ENCODE results near the gene PALM.
"Not testable (repeated sequence)": the region's sequence is repeated elsewhere in the genome, so short reads cannot be mapped to it uniquely, and the experiment has no call there.

PALM gene

DNA sequence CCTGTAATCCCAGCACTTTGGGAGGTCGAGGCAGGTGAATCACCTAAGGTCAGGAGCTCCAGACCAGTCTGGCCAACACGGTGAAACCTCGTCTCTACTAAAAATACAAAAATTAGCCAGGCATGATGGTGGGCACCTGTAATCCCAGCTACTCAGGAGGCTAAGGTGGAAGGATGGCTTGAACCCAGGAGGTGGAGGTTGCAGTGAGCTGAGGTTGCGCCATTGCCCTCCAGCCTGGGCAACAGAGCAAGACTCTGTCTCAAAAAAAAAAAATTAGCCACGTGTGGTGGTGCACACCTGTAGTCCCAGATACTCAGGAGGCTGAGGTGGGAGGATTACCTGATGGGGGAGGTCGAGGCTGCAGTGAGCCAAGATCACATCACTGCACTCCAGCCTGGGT lies 5.9 kb upstream of the PALM start:
- H3K27ac ChIP-seq; DNase-seq (ENCODE audit: low read depth, low spot score): not testable (repeated sequence)

DNA sequence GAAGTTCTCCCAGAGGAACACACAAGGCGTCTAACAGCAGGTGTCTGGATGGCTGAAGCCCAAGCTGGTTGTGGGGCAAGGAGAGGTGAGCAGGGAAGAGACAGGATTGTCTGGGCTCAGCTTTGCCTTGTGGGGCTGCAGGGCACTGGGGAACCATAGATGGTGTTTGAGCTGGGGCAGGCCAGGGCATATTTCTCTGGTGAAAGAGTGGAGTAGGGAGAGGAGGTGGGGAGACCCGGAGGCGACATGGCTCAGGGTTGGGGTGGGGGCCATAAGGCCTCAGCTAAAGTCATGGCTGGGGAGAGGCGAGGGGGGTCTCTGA lies 5.4 kb upstream of the PALM start:
- no peak overlapping the region for H3K27ac ChIP-seq
- no peak for DNase-seq (ENCODE audit: low read depth, low spot score)

DNA sequence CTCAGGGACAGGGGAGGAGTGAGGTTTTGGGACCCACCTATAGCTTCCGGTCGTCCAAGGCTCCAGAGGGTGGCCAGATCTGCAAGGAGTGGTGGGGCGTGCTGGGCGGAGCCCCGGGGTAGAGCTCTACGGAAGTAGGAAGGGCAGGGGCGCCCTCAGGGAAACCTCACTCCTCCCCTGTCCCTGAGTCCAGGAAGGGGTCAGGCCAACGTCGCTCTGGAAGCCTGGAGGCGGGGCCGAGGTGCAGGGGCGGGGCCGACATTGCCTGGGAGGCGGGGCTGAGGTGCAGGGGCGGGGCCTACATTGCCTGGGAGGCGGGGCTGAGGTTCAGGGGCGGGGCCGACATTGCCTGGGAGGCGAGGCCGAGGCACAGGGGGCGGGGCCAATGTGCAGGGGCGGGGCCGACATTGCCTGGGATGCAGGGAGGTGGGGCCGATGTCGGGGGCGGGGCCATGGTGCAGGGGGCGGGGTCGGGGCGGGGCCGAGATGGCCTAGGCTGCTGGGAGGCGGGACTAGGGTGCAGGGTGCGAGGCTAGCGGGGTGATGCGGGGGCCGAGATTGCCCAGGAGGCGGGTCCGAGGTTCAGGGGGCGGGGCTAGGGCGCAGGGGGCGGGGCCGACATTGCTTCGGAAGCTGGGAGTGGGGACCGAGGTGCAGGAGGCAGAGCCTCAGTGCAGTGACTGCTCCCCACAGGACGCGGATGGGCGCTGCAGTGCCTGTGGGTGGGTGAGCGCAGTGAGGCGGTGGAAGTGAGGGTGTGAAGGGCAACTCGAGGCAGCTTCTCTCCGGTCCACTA lies 4.9 kb upstream of the PALM start:
- DNase-seq (ENCODE audit: low read depth, low spot score): no peak
- H3K27ac ChIP-seq: no peak overlapping the region

- DNase-seq (ENCODE audit: low read depth, low spot score): no peak
- H3K27ac ChIP-seq: no peak overlapping the region
Observed at GRCh38 chr19:704447-704741, 4.3 kb upstream of the PALM start.

- no peak overlapping the region for H3K27ac ChIP-seq
Observed at GRCh38 chr19:709196-709964, 645 bp downstream of the PALM start.

DNA sequence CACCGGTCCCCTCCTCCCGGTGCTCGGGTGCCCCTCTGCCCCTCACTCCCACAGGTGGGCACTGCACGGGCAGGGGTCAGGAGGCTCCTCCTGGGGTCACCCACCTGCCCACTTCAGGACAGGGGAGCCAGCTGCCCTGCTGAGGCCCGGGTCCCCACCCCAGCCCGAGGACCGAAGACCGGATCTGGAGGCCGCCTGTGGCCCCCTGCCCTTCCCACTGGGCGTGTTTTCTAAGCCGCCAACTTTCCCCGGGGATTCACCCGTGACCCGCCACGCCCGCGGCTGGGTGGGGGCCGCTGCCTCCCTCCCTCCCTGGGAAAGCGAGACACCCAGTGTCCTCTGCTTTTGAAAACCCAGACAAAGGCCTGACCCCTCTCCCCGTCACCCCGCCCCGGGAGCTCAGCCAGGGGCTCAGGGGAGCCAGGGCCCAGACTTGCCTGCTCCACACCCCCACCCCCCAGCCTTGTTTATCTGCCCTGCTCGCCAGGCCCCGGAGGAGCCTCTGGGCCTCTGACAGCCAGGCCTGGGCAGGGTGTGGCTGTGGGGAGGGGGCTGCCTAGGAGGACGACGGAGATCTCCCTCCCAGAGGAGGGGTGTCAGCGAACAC lies 1.3 kb downstream of the PALM start:
- DNase-seq (ENCODE audit: low read depth, low spot score): no peak
- no peak overlapping the region for H3K27ac ChIP-seq

More at GRCh38 chr19:709196-709964, 645 bp downstream of the PALM start:
- no peak for DNase-seq (ENCODE audit: low read depth, low spot score)

- no peak for DNase-seq (ENCODE audit: low read depth, low spot score)
- H3K27ac ChIP-seq: no peak overlapping the region
Observed at GRCh38 chr19:710767-711166, 2.0 kb downstream of the PALM start.

GRCh38 chr19:711254-711653 lies 2.5 kb downstream of the PALM start:
- DNase-seq (ENCODE audit: low read depth, low spot score): no peak
- no peak overlapping the region for H3K27ac ChIP-seq

DNA sequence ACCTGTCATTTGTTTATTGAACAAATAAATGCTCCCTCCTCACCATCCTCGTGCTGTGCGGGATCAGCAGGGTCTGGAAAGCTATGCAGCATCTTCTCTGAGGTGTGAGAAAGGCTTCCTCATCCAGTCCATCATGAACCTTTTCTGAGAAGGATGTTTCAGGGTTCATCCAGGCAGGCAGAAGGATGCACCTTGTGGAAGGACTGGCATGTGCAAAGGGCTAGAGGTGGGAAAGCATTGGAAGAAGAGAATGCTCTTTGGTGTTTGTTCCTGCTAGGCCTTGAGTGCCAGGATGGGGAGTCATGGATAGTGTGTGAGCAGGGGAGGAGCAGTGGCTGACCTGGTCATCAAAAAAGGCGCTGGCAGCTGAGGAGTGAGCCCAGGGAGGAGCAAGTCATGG lies 6.6 kb downstream of the PALM start:
- no peak for DNase-seq (ENCODE audit: low read depth, low spot score)
- no peak overlapping the region for H3K27ac ChIP-seq

DNA sequence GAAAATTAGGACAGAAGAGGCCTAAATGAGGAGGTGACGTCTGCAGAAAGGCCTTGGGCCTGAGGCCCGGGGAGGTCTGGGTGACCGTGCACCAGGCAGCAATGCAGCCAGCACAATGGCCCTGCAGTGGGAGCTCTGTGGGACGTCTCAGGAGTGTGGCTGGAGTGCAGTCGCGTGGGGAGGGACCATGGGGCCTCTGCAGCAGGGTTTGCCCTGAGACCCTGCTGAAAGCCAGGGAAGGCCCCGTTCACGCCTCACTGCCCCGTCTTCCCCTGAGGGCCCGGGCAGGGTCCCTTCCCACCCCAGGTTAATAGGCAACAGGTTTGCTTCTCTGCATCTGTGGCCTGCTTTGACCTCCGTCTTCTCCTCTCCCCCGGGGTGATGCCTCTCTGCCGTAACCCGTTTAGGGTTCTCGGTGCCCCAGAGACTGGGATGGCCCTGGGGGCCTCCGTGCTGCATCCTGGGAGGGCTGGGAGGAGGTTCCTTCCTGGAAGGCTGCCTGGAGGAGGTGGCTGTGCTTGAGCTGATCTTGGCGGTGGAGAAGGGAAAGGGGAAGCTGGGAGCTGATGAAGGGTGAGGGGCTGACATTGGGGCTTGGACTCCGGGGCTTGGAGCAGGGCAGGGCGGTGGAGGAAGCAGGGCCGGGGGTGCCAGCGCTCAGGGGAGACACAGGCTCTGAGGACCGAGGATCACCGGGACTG lies 9.7 kb downstream of the PALM start:
- no peak for DNase-seq (ENCODE audit: low read depth, low spot score)
- no peak overlapping the region for H3K27ac ChIP-seq

GRCh38 chr19:718991-719512 lies 10.3 kb downstream of the PALM start:
- no peak overlapping the region for H3K27ac ChIP-seq
- no peak for DNase-seq (ENCODE audit: low read depth, low spot score)

- no peak overlapping the region for H3K27ac ChIP-seq
- DNase-seq (ENCODE audit: low read depth, low spot score): no peak
Observed at GRCh38 chr19:719636-720344, 11.1 kb downstream of the PALM start.

DNA sequence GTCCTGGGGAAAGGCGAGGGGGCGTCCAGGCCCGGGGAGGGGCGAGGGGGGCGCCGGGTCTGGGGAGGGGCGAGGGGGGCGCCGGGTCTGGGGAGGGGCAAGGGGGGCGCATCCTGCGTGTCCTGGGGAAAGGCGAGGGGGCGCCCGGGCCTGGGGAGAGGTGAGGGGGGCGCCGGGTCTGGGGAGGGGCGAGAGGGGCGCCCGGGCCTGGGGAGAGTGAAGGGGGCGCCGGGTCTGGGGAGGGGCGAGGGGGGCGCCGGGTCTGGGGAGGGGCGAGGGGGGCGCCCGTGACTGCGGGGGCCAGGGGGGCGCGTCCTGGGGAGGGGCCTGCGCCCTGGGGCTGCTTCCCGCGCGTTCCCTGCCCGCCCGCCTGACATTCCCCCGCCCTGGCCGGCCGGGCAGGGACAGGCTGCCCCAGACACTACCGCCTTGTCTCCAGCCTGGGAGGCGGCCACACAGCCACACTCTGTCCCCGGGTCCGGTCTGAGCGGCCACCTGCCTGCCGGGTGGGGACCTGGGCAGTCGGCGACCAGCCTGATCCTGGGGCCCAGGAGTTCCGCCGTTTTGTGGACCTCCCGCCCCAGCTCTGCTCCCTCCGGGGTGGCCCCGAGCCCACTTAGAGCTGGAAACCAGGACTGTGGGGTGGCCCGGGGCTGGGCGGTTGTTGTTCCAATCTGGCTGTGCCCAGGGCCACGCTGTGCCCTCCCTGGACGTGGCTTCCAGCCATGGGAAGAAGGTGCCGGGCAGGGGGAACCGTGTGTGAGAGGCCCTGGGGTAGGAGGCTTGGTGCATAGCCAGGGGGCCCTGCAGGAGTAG lies 11.8 kb downstream of the PALM start:
- H3K27ac ChIP-seq: no peak overlapping the region

DNA sequence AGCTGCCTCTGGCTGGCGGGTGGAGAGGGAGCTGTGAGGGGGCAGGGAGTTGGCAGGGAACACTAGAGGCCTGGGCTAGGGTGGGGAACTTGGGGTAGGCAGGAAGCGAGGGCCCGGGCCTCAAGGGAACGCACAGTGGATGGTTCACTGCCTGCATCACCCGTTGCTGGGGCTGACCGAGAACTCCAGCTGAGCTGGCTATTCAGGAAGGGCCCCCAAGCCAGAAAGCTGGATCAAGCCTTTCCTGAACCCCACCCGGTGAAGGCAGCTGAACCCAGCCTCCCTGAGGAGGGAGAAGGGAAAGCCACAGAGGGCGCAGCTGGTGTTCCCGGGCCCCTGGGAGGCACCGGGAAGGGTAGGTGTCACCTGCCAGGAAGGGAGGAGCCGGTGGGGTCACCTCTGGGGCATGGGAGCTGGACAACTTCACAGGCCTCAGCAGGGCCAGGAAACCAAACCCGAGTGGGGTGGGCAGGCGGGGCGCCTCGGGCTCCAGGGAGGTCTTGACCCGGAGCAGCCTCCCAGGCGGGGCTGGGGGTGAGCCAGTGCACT lies 13.9 kb downstream of the PALM start:
- no peak for DNase-seq (ENCODE audit: low read depth, low spot score)
- H3K27ac ChIP-seq: no peak overlapping the region

More for the DNA sequence above, 11.8 kb downstream of the PALM start:
- DNase-seq (ENCODE audit: low read depth, low spot score): no peak

DNA sequence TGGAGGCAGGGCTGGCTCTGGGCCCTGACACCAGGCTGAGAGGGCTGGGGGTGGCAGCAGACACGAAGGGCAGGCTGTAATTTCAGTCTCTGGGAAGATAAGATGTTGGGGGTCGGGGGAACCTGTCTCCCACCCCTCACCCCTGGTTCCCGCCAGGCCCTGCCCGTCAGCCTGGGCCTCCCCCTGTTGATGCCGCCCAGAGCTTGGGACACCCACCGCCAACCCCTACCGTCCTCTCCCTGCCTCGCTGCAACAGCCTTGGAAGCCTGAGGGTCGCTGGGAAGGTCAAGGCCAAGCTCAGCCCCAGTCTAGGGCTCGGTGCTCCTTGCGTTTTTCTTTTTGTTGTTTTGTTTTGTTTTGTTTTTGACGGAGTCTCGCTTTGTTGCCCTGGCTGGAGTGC lies 14.5 kb downstream of the PALM start:
- no peak for DNase-seq (ENCODE audit: low read depth, low spot score)
- no peak overlapping the region for H3K27ac ChIP-seq

- no peak overlapping the region for H3K27ac ChIP-seq
- DNase-seq (ENCODE audit: low read depth, low spot score): no peak
Observed at GRCh38 chr19:723714-724113, 15.0 kb downstream of the PALM start.

- DNase-seq (ENCODE audit: low read depth, low spot score): no peak
- no peak overlapping the region for H3K27ac ChIP-seq
Observed at GRCh38 chr19:725461-726089, 16.8 kb downstream of the PALM start.

All from epithelial cell of prostate (primary cell).